Neuron (in vitro differentiated cells): ENCODE results near the gene SH3BP4.

Experiments used
- H2AFZ ChIP-seq: one replicate; pipeline ENCODE4 v1.6.1; 2013; ENCODE audit warnings: low read depth, mild to moderate bottlenecking, inconsistent platforms, low read length, moderate library complexity
- H3K27me3 ChIP-seq: one replicate; pipeline ENCODE4 v1.6.1; 2013; ENCODE audit warnings: low read length; ENCODE audit not compliant: insufficient read depth
- H3K36me3 ChIP-seq: one replicate; pipeline ENCODE4 v1.6.1; 2013; ENCODE audit warnings: low read length; ENCODE audit not compliant: insufficient read depth
- H3K4me1 ChIP-seq: one replicate; pipeline ENCODE4 v1.6.1; 2013; ENCODE audit warnings: low read length; ENCODE audit not compliant: insufficient read depth
- H3K4me3 ChIP-seq: 2 replicates; pipeline ENCODE4 v1.5.1; 2013; ENCODE audit warnings: mild to moderate bottlenecking, low read length, moderate library complexity
- H3K9me3 ChIP-seq: one replicate; pipeline ENCODE4 v1.6.1; 2013; ENCODE audit warnings: low read length

Gene SH3BP4

GRCh38 chr2:234920836-234921235 is 31.0 kb upstream of the SH3BP4 start:
- Histone ChIP-seq H3K27me3 (no peaks in the 10 kb centered on the region), H3K4me1 (peaks cover 8% of the 10 kb centered on the region), H3K9me3 (no peaks in the 10 kb centered on the region), H3K4me3 (no peak overlapping the region), H3K36me3 (no peaks in the 10 kb centered on the region), H2AFZ (no peak overlapping the region)

DNA sequence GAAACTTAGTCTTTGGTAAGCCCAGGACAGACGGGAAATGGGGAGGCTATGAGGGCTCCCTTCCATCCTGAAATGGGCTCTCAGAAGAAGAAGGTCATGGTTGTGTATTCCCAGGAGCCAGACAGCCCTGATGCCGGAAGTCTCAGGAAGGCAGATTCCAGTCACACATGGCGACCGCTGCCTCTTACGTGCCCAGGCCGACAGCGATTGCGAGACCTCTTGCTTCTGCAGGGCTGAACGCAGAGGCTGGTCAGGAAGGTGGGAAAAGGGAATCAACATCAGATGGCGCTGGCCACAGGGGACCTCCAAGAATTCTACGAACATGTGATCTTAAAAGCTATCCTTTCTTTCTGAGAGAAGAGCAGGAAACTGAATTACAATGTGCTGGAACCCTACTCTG is 22.8 kb upstream of the SH3BP4 start:
- no peak overlapping the region for H2AFZ ChIP-seq
- peaks cover 4% of the 10 kb centered on the region for H3K9me3 ChIP-seq
- H3K36me3 ChIP-seq: no peaks in the 10 kb centered on the region
- no peaks in the 10 kb centered on the region for H3K4me1 ChIP-seq
- no peaks in the 10 kb centered on the region for H3K27me3 ChIP-seq
- H3K4me3 ChIP-seq: no peak overlapping the region

DNA sequence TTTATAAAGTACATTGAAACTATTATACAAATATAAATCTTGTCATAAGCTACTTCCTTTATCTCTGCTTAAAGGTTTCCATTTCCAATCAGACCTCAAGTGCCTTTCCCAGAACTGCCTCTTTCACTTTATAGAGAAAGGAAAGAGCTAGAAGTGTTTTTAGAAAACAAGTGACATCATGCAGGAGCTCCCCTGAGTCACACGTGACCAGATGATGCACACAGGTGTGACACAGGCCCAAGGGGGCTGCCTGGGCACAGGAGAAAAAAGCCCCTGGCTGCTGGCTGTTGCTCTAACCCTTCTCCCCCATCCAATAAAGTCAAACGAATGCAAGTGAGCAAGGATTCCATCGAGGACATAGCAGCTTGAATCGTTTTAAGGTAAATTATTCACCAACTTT is 21.4 kb upstream of the SH3BP4 start:
- no peaks in the 10 kb centered on the region for H3K4me1 ChIP-seq
- no peak overlapping the region for H2AFZ ChIP-seq

GRCh38 chr2:234931371-234931770 is 20.4 kb upstream of the SH3BP4 start:
- H2AFZ ChIP-seq: no peak overlapping the region
- H3K9me3 ChIP-seq: peaks cover 4% of the 10 kb centered on the region
- no peak overlapping the region for H3K4me3 ChIP-seq
- H3K36me3 ChIP-seq: no peaks in the 10 kb centered on the region
- no peaks in the 10 kb centered on the region for H3K4me1 ChIP-seq
- no peaks in the 10 kb centered on the region for H3K27me3 ChIP-seq

More for the DNA sequence above, 21.4 kb upstream of the SH3BP4 start:
- peaks cover 4% of the 10 kb centered on the region for H3K9me3 ChIP-seq
- no peak overlapping the region for H3K4me3 ChIP-seq
- no peaks in the 10 kb centered on the region for H3K36me3 ChIP-seq
- H3K27me3 ChIP-seq: no peaks in the 10 kb centered on the region

DNA sequence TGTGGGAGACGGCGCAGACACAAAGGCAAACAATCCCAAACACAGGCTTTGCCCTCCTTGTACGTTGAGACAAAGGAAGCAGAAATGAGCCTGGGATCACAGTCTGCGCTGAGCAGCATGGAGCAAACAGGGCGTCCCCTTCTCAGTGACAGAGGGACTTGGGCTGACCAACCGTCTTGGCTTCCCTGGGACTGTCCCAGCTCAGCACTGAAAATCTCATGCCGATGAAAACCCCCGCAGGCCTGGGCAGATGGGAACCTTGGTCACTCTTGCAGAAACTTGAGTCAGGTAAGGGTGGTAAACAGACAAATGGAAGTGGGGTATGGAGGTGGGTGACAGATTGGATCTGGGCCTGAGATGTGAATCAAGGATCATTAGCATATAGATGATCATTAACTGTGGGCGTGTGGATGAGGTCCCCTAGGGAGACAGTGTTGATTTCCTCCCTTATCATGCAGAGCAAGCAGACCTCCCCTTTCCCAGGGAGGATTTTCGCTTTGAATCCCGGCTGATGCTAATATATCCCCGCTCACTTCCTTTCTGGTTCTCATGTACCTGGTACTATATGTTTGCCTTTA is 19.1 kb upstream of the SH3BP4 start:
- no peaks in the 10 kb centered on the region for H3K27me3 ChIP-seq
- H3K4me3 ChIP-seq: no peak overlapping the region
- no peaks in the 10 kb centered on the region for H3K36me3 ChIP-seq
- peaks cover 4% of the 10 kb centered on the region for H3K9me3 ChIP-seq
- H3K4me1 ChIP-seq: no peaks in the 10 kb centered on the region
- no peak overlapping the region for H2AFZ ChIP-seq

DNA sequence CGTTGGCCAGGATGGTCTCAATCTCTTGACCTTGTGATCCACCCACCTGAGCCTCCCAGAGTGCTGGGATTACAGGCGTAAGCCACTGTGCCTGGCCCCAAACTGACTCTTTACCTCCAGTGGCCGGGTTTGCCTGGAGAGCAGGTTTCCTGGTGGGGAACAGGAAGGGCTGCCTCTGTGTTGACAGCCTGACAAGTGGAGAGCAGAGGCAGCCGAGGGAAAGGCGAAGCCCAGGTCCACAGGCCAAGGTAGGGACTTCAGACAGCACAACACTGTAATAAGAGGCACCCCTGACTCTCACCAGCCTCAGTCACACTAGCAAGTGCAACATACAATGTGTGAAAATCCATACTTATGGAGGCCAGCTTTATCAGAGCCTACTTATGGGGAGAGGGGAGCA is 16.5 kb upstream of the SH3BP4 start:
- Histone ChIP-seq H3K36me3 (no peaks in the 10 kb centered on the region), H3K9me3 (no peaks in the 10 kb centered on the region), H3K27me3 (no peaks in the 10 kb centered on the region), H3K4me1 (no peaks in the 10 kb centered on the region), H3K4me3 (no peak overlapping the region), H2AFZ (no peak overlapping the region)

DNA sequence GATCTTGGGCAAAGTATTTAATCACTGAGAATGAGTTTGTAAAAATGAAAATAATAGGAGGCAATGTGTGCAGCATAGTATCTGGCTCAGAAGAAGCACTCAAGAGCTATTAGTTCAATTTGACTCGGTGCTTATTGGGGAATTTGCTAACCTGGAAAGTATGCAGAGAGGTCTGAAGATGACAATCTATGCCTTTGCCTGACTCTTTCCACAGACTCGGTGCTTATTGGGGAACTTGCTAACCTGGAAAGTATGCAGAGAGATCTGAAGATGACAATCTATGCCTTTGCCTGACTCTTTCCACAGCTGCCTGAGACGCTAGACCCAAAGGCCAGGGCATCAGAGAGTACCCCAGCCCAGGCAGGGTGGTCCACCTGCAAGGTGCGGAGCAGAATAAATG is 12.2 kb upstream of the SH3BP4 start:
- Histone ChIP-seq H3K4me1 (no peaks in the 10 kb centered on the region), H3K9me3 (no peaks in the 10 kb centered on the region), H2AFZ (no peak overlapping the region)

GRCh38 chr2:234939996-234940395 is 11.8 kb upstream of the SH3BP4 start:
- no peak overlapping the region for H3K4me3 ChIP-seq
- no peaks in the 10 kb centered on the region for H3K9me3 ChIP-seq
- no peak overlapping the region for H2AFZ ChIP-seq
- H3K36me3 ChIP-seq: no peaks in the 10 kb centered on the region
- H3K27me3 ChIP-seq: no peaks in the 10 kb centered on the region
- no peaks in the 10 kb centered on the region for H3K4me1 ChIP-seq

More for the DNA sequence above, 12.2 kb upstream of the SH3BP4 start:
- Histone ChIP-seq H3K27me3 (no peaks in the 10 kb centered on the region), H3K36me3 (no peaks in the 10 kb centered on the region), H3K4me3 (no peak overlapping the region)

- no peaks in the 10 kb centered on the region for H3K27me3 ChIP-seq
- no peaks in the 10 kb centered on the region for H3K9me3 ChIP-seq
Measured at GRCh38 chr2:234940527-234940926, 11.3 kb upstream of the SH3BP4 start.

DNA sequence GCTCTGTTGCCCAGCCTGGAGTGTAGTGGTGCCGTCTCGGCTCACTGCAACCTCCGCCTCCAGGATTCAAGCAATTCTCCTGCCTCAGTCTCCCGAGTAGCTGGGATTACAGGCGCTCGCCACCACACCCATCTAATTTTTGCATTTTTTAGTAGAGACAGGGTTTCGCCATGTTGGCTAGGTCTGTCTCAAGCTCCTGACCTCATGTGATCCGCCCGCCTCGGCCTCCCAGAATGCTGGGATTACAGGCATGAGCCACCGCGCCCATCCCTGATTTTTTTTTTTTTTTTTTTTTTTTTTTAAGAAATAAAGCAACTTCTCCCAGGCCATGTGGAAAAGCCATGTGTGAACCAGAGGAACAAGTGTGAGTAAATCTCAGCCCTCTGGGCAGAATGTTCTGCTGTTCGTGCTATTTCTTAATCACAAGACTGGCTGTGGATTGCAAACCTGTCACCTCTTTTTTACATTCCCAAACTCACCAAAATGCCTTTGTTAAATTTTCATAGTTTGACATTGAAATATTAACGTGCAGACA is 6.4 kb upstream of the SH3BP4 start:
- Histone ChIP-seq H3K27me3 (no peaks in the 10 kb centered on the region), H3K4me3 (no peak overlapping the region), H2AFZ (no peak overlapping the region), H3K4me1 (peaks cover 11% of the 10 kb centered on the region), H3K9me3 (peaks cover 2% of the 10 kb centered on the region), H3K36me3 (no peaks in the 10 kb centered on the region)

More at GRCh38 chr2:234940527-234940926, 11.3 kb upstream of the SH3BP4 start:
- H3K36me3 ChIP-seq: no peaks in the 10 kb centered on the region
- H2AFZ ChIP-seq: no peak overlapping the region
- H3K4me3 ChIP-seq: no peak overlapping the region
- no peaks in the 10 kb centered on the region for H3K4me1 ChIP-seq

DNA sequence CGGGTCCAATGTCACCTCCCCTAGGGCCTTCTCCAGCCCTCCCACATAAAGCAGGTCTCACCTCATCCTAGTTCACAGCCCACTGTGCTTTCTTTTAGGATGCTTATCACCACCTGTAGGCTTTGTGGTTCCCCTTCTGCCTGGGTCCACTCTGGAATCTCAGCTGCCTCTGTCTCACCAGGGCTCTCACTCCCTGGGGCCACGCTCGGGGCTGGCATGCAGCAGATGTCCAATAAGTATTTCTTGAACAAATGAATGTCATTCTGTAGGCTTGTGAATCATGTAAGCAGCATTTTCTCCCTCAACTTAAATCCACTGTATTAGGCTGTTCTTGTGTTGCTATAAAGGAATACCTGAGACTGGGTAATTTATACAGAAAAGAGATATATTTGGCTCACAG is 4.3 kb upstream of the SH3BP4 start:
- Histone ChIP-seq H2AFZ (no peak overlapping the region), H3K27me3 (no peaks in the 10 kb centered on the region), H3K4me3 (no peak overlapping the region), H3K4me1 (peaks cover 12% of the 10 kb centered on the region), H3K9me3 (peaks cover 2% of the 10 kb centered on the region), H3K36me3 (no peaks in the 10 kb centered on the region)

DNA sequence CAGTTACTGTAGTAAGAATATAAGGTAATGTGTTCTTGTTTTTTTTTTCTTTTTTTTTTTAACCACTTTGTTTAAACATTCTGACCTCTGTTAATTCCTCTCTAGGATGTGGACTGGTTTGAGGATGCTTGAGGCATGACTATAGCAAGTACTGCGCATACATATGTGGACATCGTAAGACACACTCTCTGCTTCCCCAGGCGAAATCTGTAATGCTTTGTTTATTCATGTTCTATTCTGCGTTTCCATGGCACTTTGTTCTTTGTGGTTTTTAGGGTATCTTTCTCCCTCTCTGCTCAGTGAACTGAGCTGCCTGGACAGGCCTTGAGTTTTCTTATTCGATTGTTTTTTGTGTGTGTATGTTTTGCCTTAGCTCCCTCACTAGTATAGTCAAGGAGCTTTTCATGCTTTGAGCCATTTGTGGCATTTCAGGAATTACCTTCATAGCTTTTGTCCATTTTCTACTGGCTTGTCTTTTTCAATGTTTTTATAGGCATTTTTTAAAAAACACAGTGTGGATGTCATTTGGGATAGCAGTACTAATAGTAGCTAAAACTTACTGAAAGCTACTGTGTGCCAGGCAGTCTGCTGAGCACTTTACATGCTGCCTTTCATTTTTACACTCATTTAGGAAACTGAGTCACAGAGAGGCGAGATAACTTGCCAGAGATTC is 1.9 kb upstream of the SH3BP4 start:
- Histone ChIP-seq H3K27me3 (no peaks in the 10 kb centered on the region), H3K4me1 (peaks cover 25% of the 10 kb centered on the region), H3K36me3 (no peaks in the 10 kb centered on the region), H3K9me3 (peaks cover 2% of the 10 kb centered on the region), H3K4me3 (no peak overlapping the region), H2AFZ (no peak overlapping the region)

DNA sequence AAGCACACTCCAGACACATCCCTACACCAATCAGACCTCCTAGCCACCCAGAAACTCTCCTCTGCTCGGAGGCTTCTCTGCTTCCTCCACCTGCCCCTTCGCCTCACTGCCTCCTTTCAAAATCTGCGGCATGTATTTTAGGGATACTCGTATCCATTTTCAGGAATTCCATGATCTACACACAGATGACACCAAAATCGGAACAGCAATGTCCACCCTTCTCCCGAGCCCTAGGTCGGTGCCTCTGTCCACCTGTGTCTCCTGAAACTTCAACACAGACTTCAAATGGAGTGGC is 1.4 kb upstream of the SH3BP4 start:
- Histone ChIP-seq H3K36me3 (peaks cover 3% of the 10 kb centered on the region), H3K9me3 (peaks cover 5% of the 10 kb centered on the region), H2AFZ (no peak overlapping the region), H3K27me3 (no peaks in the 10 kb centered on the region), H3K4me3 (no peak overlapping the region), H3K4me1 (peaks cover 29% of the 10 kb centered on the region)
